Brain microvascular endothelial cell (primary cell): ENCODE data around the gene SPOCK3.
"Not testable (repeated sequence)": the region's sequence is repeated elsewhere in the genome, so short reads cannot be mapped to it uniquely, and the experiment has no call there.

Experiments used
- DNase-seq: peaks from one replicate; pipeline ENCODE4 v3.0.0-alpha.2; 2020
- H3K27ac ChIP-seq: fragments of 250-450 bp; sonication (Bioruptor Pico); 2 replicates; pipeline ENCODE4 v1.5.1; 2020; ENCODE audit warnings: mild to moderate bottlenecking, moderate library complexity
- H3K27me3 ChIP-seq: fragments of 250-450 bp; sonication (Bioruptor Pico); replicated peaks from 2 replicates; pipeline ENCODE4 v1.5.1; 2020; ENCODE audit warnings: mild to moderate bottlenecking
- H3K36me3 ChIP-seq: fragments of 250-450 bp; sonication (Bioruptor Pico); replicated peaks from 2 replicates; pipeline ENCODE4 v1.5.1; 2020; ENCODE audit warnings: mild to moderate bottlenecking
- H3K4me3 ChIP-seq: 2 replicates; pipeline ENCODE4 v1.5.1; 2011; ENCODE audit warnings: low read depth, mild to moderate bottlenecking, control low read depth, low read length, moderate library complexity
- CTCF ChIP-seq: IDR thresholded peaks from 2 replicates; pipeline ENCODE4 v1.5.1; 2011; ENCODE audit warnings: low read depth, mild to moderate bottlenecking, moderate library complexity, low read length, control low read depth, inconsistent platforms; ENCODE audit errors: missing control alignments
- in situ Hi-C: cut with HindIII; loops from 2 replicates; pipeline ENCODE4 v1.10.0; 2017; ENCODE audit warnings: low sequenced_read_pairs, low pct_ligation_motif_present

SPOCK3 gene

GRCh38 chr4:167234316-167234881 lies at the start of gene SPOCK3:
TSS of gene SPOCK3 (minus strand) at chr4:167234494.
- Histone ChIP-seq H3K4me3 (peak within 1 kb of the TSS; percentile 68), H3K36me3 (no peaks in the 10 kb centered on the region), H3K27me3 (peaks cover 16% of the 10 kb centered on the region), H3K27ac (no peak within 1 kb of the TSS)
- DNase-seq: peak; percentile 4
- in situ Hi-C loops: no loop called here
- TF ChIP-seq CTCF: no peak

- H3K4me3 ChIP-seq: no peak overlapping the region
- in situ Hi-C loops: no loop called here
- no peaks in the 10 kb centered on the region for H3K36me3 ChIP-seq
- no peak overlapping the region for H3K27ac ChIP-seq
- DNase-seq: no peak
- no peak for TF ChIP-seq CTCF
- no peaks in the 10 kb centered on the region for H3K27me3 ChIP-seq
These were observed 48.0 kb upstream of the SPOCK3 start for GRCh38 chr4:167282171-167282864.

- H3K27ac ChIP-seq, H3K4me3 ChIP-seq, H3K36me3 ChIP-seq, DNase-seq, in situ Hi-C loops, H3K27me3 ChIP-seq: not testable (repeated sequence)
These were observed 47.3 kb upstream of the SPOCK3 start for GRCh38 chr4:167281545-167281944.

- H3K27me3 ChIP-seq: no peaks in the 10 kb centered on the region
- no peaks in the 10 kb centered on the region for H3K36me3 ChIP-seq
- in situ Hi-C loops: no loop called here
- H3K4me3 ChIP-seq: no peak overlapping the region
- DNase-seq: no peak
- no peak overlapping the region for H3K27ac ChIP-seq
- TF ChIP-seq CTCF: no peak
These were observed 40.1 kb upstream of the SPOCK3 start for GRCh38 chr4:167274351-167274750.

GRCh38 chr4:167265231-167265630 lies 30.9 kb upstream of the SPOCK3 start:
- Histone ChIP-seq H3K4me3 (no peak overlapping the region), H3K27me3 (no peaks in the 10 kb centered on the region), H3K27ac (no peak overlapping the region), H3K36me3 (no peaks in the 10 kb centered on the region)
- no peak for DNase-seq
- no peak for TF ChIP-seq CTCF
- in situ Hi-C loops: no loop called here

- no peak for TF ChIP-seq CTCF
- Histone ChIP-seq H3K36me3 (no peaks in the 10 kb centered on the region), H3K4me3 (no peak overlapping the region), H3K27ac (no peak overlapping the region), H3K27me3 (no peaks in the 10 kb centered on the region)
- in situ Hi-C loops: no loop called here
- DNase-seq: no peak
These were observed 14.0 kb upstream of the SPOCK3 start for GRCh38 chr4:167248271-167248670.
